Measurements from ENCODE around the gene SBK1.

SBK1 gene

DNA sequence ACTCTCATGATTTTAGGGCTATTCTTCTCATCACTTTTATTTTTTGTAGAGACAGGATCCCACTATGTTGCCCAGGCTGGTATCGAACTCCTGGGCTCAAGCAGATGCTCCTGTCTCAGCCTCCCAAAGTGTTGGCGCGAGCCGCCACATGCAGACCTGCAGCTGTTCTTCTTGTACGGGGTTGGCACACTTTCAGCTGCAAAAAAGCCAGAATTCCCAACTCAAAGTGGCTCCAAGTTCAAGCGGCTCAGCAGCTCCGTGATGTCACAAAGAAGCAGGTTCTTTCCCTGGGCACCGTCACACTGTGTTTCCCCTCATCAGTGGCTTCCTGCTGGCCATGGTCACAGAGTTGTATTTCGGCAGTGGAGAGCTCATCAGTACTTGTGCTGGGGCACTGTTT, 6.7 kb upstream of the SBK1 start:
- Histone ChIP-seq H2BK120ac (ENCODE audit: low read depth, low read length) (no peak overlapping the region), H4K91ac (ENCODE audit: low read depth, low read length, poor library complexity) (no peak overlapping the region), H3K9ac (ENCODE audit: low read depth, low read length, poor library complexity) (no peak overlapping the region), H3K36me3 (replicated peaks in 1 of 2; ENCODE audit: control insufficient read depth in 2 of 2, insufficient read depth in 2 of 2, low read length in 2 of 2) (peaks cover 0 to 12% of the 10 kb centered on the region in 2 donors), H4K8ac (ENCODE audit: low read depth, low read length) (no peak overlapping the region), H3K27me3 (ENCODE audit: control insufficient read depth in 3 of 3, insufficient read depth in 3 of 3, low read depth in 1 of 3, low read length in 3 of 3) (no peaks in the 10 kb centered on the region), H3K14ac (ENCODE audit: low read length) (no peak overlapping the region), H3K4ac (ENCODE audit: low read length) (no peak overlapping the region), H2BK12ac (ENCODE audit: low read length) (no peak overlapping the region), H3K23ac (ENCODE audit: low read depth, low read length, poor library complexity) (peak overlapping the region; percentile 20), H3K79me1 (ENCODE audit: low read depth, low read length) (peaks cover 3% of the 10 kb centered on the region), H3K4me2 (ENCODE audit: insufficient read depth, low read length, poor library complexity, severe bottlenecking) (no peak overlapping the region), H3K9me3 (replicated peaks in 1 of 2; ENCODE audit: control insufficient read depth in 2 of 2, insufficient read depth in 1 of 2, low read depth in 1 of 2, low read length in 2 of 2) (no peaks in the 10 kb centered on the region), H2BK5ac (ENCODE audit: low read length) (no peak overlapping the region), H2AFZ (ENCODE audit: low read length) (no peak overlapping the region), H3K4me3 (ENCODE audit: low read length in 2 of 2) (no peak overlapping the region), H3K4me1 (ENCODE audit: control insufficient read depth in 2 of 2, insufficient read depth in 1 of 2, low read depth in 1 of 2, low read length in 2 of 2) (peaks cover 0 to 1% of the 10 kb centered on the region in 2 donors), H3K18ac (ENCODE audit: low read length) (no peak overlapping the region), H3K27ac (replicated peaks; ENCODE audit: low read length) (no peak overlapping the region), H2BK15ac (ENCODE audit: low read length) (no peak overlapping the region), H2AK5ac (ENCODE audit: low read depth, low read length) (no peak overlapping the region)
- DNase-seq (ENCODE audit: low spot score) = no peak
- no CpG with 5 or more reads among the region's 9 CpGs for WGBS, 2 donors (ENCODE audit: extremely low coverage in 2 of 2, insufficient read length in 2 of 2, insufficient replicate concordance in 1 of 2)

DNA sequence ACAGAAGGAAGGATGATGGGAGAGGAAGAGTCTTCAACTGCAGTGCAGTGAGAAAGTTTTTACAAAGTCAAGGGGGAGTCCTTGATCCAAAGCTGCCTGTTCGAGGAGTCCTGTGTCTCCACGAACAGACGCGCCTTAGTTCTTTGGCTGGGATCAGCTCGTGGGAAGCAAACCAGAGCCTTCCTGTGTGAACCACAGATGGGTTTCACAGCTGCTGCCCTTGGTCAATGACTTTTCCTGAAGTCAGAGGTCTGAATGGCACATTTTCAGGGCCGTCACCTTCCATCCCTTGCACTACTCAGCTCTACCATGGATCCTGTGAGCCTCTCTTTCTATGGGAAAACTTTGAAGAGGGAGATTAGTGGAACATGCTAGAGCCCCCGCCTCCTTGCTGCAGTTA, 4.2 kb upstream of the SBK1 start:
- Histone ChIP-seq H2BK120ac (ENCODE audit: low read depth, low read length) (no peak overlapping the region), H3K4me3 (ENCODE audit: low read length in 2 of 2) (no peak overlapping the region), H3K4me2 (ENCODE audit: insufficient read depth, low read length, poor library complexity, severe bottlenecking) (no peak overlapping the region), H2AK5ac (ENCODE audit: low read depth, low read length) (no peak overlapping the region), H3K9ac (ENCODE audit: low read depth, low read length, poor library complexity) (no peak overlapping the region), H4K91ac (ENCODE audit: low read depth, low read length, poor library complexity) (no peak overlapping the region), H3K14ac (ENCODE audit: low read length) (no peak overlapping the region), H3K79me1 (ENCODE audit: low read depth, low read length) (peaks cover 8% of the 10 kb centered on the region), H3K36me3 (replicated peaks in 1 of 2; ENCODE audit: control insufficient read depth in 2 of 2, insufficient read depth in 2 of 2, low read length in 2 of 2) (peaks cover 0 to 12% of the 10 kb centered on the region in 2 donors), H3K23ac (ENCODE audit: low read depth, low read length, poor library complexity) (no peak overlapping the region), H4K8ac (ENCODE audit: low read depth, low read length) (no peak overlapping the region), H2AFZ (ENCODE audit: low read length) (no peak overlapping the region), H2BK5ac (ENCODE audit: low read length) (no peak overlapping the region), H2BK12ac (ENCODE audit: low read length) (no peak overlapping the region), H2BK15ac (ENCODE audit: low read length) (no peak overlapping the region), H3K4ac (ENCODE audit: low read length) (no peak overlapping the region), H3K18ac (ENCODE audit: low read length) (no peak overlapping the region), H3K9me3 (replicated peaks in 1 of 2; ENCODE audit: control insufficient read depth in 2 of 2, insufficient read depth in 1 of 2, low read depth in 1 of 2, low read length in 2 of 2) (no peaks in the 10 kb centered on the region), H3K4me1 (ENCODE audit: control insufficient read depth in 2 of 2, insufficient read depth in 1 of 2, low read depth in 1 of 2, low read length in 2 of 2) (no peaks in the 10 kb centered on the region), H3K27ac (replicated peaks; ENCODE audit: low read length) (no peak overlapping the region), H3K27me3 (ENCODE audit: control insufficient read depth in 3 of 3, insufficient read depth in 3 of 3, low read depth in 1 of 3, low read length in 3 of 3) (no peaks in the 10 kb centered on the region)
- no peak for DNase-seq (ENCODE audit: low spot score)
- no CpG with 5 or more reads among the region's 7 CpGs for WGBS, 2 donors (ENCODE audit: extremely low coverage in 2 of 2, insufficient read length in 2 of 2, insufficient replicate concordance in 1 of 2)

DNA sequence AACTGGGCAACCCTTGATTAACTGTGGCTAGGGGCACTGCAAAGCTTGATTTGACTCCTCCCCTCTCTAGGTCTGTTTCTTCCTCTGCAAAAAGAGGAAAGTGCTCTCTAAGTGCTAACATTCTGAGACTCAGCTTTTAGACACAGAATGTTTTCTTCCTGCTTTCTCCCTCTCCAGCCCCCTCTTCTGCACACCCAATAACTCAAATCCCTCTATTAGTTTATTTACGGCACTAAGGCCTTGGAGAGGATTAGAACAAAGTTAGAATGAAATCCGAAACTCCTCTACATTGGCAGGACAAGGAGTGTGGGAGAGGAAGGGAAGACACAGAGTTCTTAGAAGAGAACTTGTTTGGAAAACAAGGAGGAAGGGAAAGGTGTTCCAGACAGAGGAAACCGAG, 3.3 kb upstream of the SBK1 start:
- Histone ChIP-seq H3K4me2 (ENCODE audit: insufficient read depth, low read length, poor library complexity, severe bottlenecking) (no peak overlapping the region), H3K14ac (ENCODE audit: low read length) (no peak overlapping the region), H2BK120ac (ENCODE audit: low read depth, low read length) (no peak overlapping the region), H3K23ac (ENCODE audit: low read depth, low read length, poor library complexity) (no peak overlapping the region), H2AK5ac (ENCODE audit: low read depth, low read length) (no peak overlapping the region), H4K8ac (ENCODE audit: low read depth, low read length) (no peak overlapping the region), H3K18ac (ENCODE audit: low read length) (no peak overlapping the region), H3K9me3 (replicated peaks in 1 of 2; ENCODE audit: control insufficient read depth in 2 of 2, insufficient read depth in 1 of 2, low read depth in 1 of 2, low read length in 2 of 2) (no peaks in the 10 kb centered on the region), H3K4ac (ENCODE audit: low read length) (no peak overlapping the region), H3K27me3 (ENCODE audit: control insufficient read depth in 3 of 3, insufficient read depth in 3 of 3, low read depth in 1 of 3, low read length in 3 of 3) (no peaks in the 10 kb centered on the region), H2BK5ac (ENCODE audit: low read length) (no peak overlapping the region), H2BK15ac (ENCODE audit: low read length) (no peak overlapping the region), H3K4me1 (ENCODE audit: control insufficient read depth in 2 of 2, insufficient read depth in 1 of 2, low read depth in 1 of 2, low read length in 2 of 2) (peaks cover 1 to 2% of the 10 kb centered on the region in 2 donors), H4K91ac (ENCODE audit: low read depth, low read length, poor library complexity) (no peak overlapping the region), H3K9ac (ENCODE audit: low read depth, low read length, poor library complexity) (no peak overlapping the region), H3K27ac (replicated peaks; ENCODE audit: low read length) (no peak overlapping the region), H2BK12ac (ENCODE audit: low read length) (no peak overlapping the region), H3K4me3 (ENCODE audit: low read length in 2 of 2) (no peak overlapping the region), H2AFZ (ENCODE audit: low read length) (no peak overlapping the region), H3K79me1 (ENCODE audit: low read depth, low read length) (peaks cover 10% of the 10 kb centered on the region), H3K36me3 (replicated peaks in 1 of 2; ENCODE audit: control insufficient read depth in 2 of 2, insufficient read depth in 2 of 2, low read length in 2 of 2) (peaks cover 0 to 14% of the 10 kb centered on the region in 2 donors)
- DNase-seq (ENCODE audit: low spot score) = no peak
- no CpG with 5 or more reads among the region's 3 CpGs for WGBS, 2 donors (ENCODE audit: extremely low coverage in 2 of 2, insufficient read length in 2 of 2, insufficient replicate concordance in 1 of 2)

DNA sequence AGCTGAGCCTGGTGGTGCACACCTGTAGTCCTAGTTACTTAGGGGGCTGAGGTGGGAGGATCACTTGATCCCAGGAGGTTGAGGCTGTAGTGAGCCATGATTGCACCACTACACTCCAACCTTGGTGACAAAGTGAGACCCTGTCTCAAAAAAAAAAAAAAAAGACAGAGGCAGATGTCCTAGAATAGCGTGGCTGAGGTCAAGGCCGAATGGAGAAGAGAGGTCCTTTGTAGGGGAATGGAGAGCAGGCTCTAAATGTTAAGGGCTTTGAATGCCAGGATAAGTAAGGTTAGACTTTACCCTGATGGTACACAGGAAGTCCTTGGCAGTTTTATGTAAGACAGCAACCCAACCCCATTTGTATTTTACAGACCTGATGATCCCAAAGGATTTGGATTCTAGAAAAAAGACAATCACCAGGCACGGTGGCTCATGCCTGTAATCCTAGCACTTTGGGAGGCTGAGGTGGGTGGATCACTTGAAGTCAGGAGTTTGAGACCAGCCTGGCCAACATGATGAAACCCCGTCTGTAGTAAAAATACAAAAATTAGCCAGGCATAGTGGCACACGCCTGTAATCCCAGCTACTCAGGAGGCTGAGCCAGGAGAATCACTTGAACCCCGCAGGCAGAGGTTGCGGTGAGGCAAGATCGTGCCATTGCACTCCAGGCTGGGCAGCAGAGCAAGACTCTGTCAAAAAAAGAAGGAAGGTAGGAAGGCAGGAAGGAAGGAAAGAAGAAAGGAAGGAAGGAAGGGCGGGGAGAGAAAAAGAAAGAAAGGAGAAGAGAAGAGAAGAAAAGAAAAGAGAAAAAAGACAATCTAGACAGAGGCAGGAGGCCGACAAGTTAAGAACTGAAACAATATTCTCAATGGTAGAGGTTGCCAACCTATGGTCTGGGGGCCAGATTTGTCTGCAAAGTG, 2.1 kb upstream of the SBK1 start:
- no peak overlapping the region for H2BK5ac ChIP-seq (ENCODE audit: low read length)
- no peak overlapping the region for H4K91ac ChIP-seq (ENCODE audit: low read depth, low read length, poor library complexity)
- H3K27me3 ChIP-seq (ENCODE audit: control insufficient read depth in 3 of 3, insufficient read depth in 3 of 3, low read depth in 1 of 3, low read length in 3 of 3) = no peaks in the 10 kb centered on the region
- no peak overlapping the region for H2AK5ac ChIP-seq (ENCODE audit: low read depth, low read length)
- H3K79me1 ChIP-seq (ENCODE audit: low read depth, low read length) = peaks cover 20% of the 10 kb centered on the region
- H2BK15ac ChIP-seq (ENCODE audit: low read length) = no peak overlapping the region
- H2BK12ac ChIP-seq (ENCODE audit: low read length) = no peak overlapping the region
- H3K4me2 ChIP-seq (ENCODE audit: insufficient read depth, low read length, poor library complexity, severe bottlenecking) = peak overlapping the region; percentile 34
- no peak overlapping the region for H2AFZ ChIP-seq (ENCODE audit: low read length)
- no peak overlapping the region for H3K9ac ChIP-seq (ENCODE audit: low read depth, low read length, poor library complexity)
- peaks cover 3 to 21% of the 10 kb centered on the region in 2 donors for H3K36me3 ChIP-seq (replicated peaks in 1 of 2; ENCODE audit: control insufficient read depth in 2 of 2, insufficient read depth in 2 of 2, low read length in 2 of 2)
- H3K9me3 ChIP-seq (replicated peaks in 1 of 2; ENCODE audit: control insufficient read depth in 2 of 2, insufficient read depth in 1 of 2, low read depth in 1 of 2, low read length in 2 of 2) = no peaks in the 10 kb centered on the region
- peaks cover 8 to 13% of the 10 kb centered on the region in 2 donors for H3K4me1 ChIP-seq (ENCODE audit: control insufficient read depth in 2 of 2, insufficient read depth in 1 of 2, low read depth in 1 of 2, low read length in 2 of 2)
- H2BK120ac ChIP-seq (ENCODE audit: low read depth, low read length) = no peak overlapping the region
- H3K27ac ChIP-seq (replicated peaks; ENCODE audit: low read length) = no peak overlapping the region
- no peak overlapping the region for H3K14ac ChIP-seq (ENCODE audit: low read length)
- H4K8ac ChIP-seq (ENCODE audit: low read depth, low read length) = no peak overlapping the region
- H3K23ac ChIP-seq (ENCODE audit: low read depth, low read length, poor library complexity) = no peak overlapping the region
- no peak overlapping the region for H3K4ac ChIP-seq (ENCODE audit: low read length)
- DNase-seq (ENCODE audit: low spot score) = no peak
- no CpG with 5 or more reads among the region's 10 CpGs for WGBS, 2 donors (ENCODE audit: extremely low coverage in 2 of 2, insufficient read length in 2 of 2, insufficient replicate concordance in 1 of 2)
- peak overlapping the region in 1 of 2 donors; percentile 36 for H3K4me3 ChIP-seq (ENCODE audit: low read length in 2 of 2)
- H3K18ac ChIP-seq (ENCODE audit: low read length) = no peak overlapping the region

All from neuronal stem cell (in vitro differentiated cells).